ENCODE results near the gene FHIT. TPM values are rescaled to one million over a fixed set of nuclear protein-coding genes. Genes with fewer than 3 reads are reported as not detected.

Gene FHIT
- total RNA-seq, 4 donors from 2014 or later: 4.4 to 10.6 (median 8.4) TPM

- no peak for TF ChIP-seq CTCF (IDR thresholded peaks at IDR 0.05; ENCODE audit: low read depth)
These were observed 17.5 kb downstream of the FHIT start for GRCh38 chr3:61233746-61234145.

GRCh38 chr3:61231693-61232092, 19.6 kb downstream of the FHIT start:
- TF ChIP-seq CTCF (IDR thresholded peaks at IDR 0.05; ENCODE audit: low read depth): no peak

GRCh38 chr3:61227799-61228198, 23.5 kb downstream of the FHIT start:
- TF ChIP-seq CTCF (IDR thresholded peaks at IDR 0.05; ENCODE audit: low read depth): no peak

GRCh38 chr3:61226166-61226686, 25.0 kb downstream of the FHIT start:
- no peak for TF ChIP-seq CTCF (IDR thresholded peaks at IDR 0.05; ENCODE audit: low read depth)

GRCh38 chr3:61224823-61225222, 26.4 kb downstream of the FHIT start:
- TF ChIP-seq CTCF (IDR thresholded peaks at IDR 0.05; ENCODE audit: low read depth): no peak

GRCh38 chr3:61223451-61223850, 27.8 kb downstream of the FHIT start:
- TF ChIP-seq CTCF (IDR thresholded peaks at IDR 0.05; ENCODE audit: low read depth): no peak

GRCh38 chr3:61222467-61222866, 28.8 kb downstream of the FHIT start:
- no peak for TF ChIP-seq CTCF (IDR thresholded peaks at IDR 0.05; ENCODE audit: low read depth)

Measured in subcutaneous adipose tissue (tissue), 4 donors.